Measurements from ENCODE around the gene SLC30A1. TPM values are rescaled to one million over a fixed set of nuclear protein-coding genes. Genes with fewer than 3 reads are reported as not detected.

SLC30A1 gene
- polyA plus RNA-seq, 1 donor from 2014 or later: 6.5 TPM

- no peak overlapping the region for H2AFZ ChIP-seq (ENCODE audit: low read depth, low read length)
Measured at GRCh38 chr1:211601159-211601558, 22.2 kb upstream of the SLC30A1 start.

GRCh38 chr1:211599250-211599649 lies 20.3 kb upstream of the SLC30A1 start:
- no peak overlapping the region for H2AFZ ChIP-seq (ENCODE audit: low read depth, low read length)
- H3K79me2 ChIP-seq (replicated peaks; ENCODE audit: insufficient read depth, low read length): no peaks in the 10 kb centered on the region
- H3K9ac ChIP-seq (ENCODE audit: low read length): no peak overlapping the region
- H3K36me3 ChIP-seq (ENCODE audit: insufficient read depth, low read length): no peaks in the 10 kb centered on the region
- no peaks in the 10 kb centered on the region for H3F3A ChIP-seq (ENCODE audit: insufficient read depth, low read length, poor library complexity, severe bottlenecking)
- H3K9me3 ChIP-seq (ENCODE audit: low read length): no peaks in the 10 kb centered on the region
- H3K27me3 ChIP-seq (ENCODE audit: insufficient read depth, low read depth, low read length): no peaks in the 10 kb centered on the region
- no peak overlapping the region for H3K4me2 ChIP-seq (ENCODE audit: low read length)
- no peaks in the 10 kb centered on the region for H3K9me2 ChIP-seq (ENCODE audit: insufficient read depth, low read length)
- no peak overlapping the region for H3K27ac ChIP-seq (ENCODE audit: low read length)
- no peaks in the 10 kb centered on the region for H4K20me1 ChIP-seq (ENCODE audit: insufficient read depth)
- H3K4me3 ChIP-seq (ENCODE audit: low read length): no peak overlapping the region
- TF ChIP-seq REST (IDR thresholded peaks at IDR 0.05; ENCODE audit: borderline replicate concordance) (no peak), TAF1 (IDR thresholded peaks at IDR 0.05; ENCODE audit: low read depth) (no peak), MXI1 (conservative IDR thresholded peaks at IDR 0.05; ENCODE audit: poor library complexity, severe bottlenecking) (no peak), POLR2AphosphoS5 (IDR thresholded peaks at IDR 0.05) (no peak), RAD21 (conservative IDR thresholded peaks at IDR 0.05) (no peak), EZH2 (IDR thresholded peaks at IDR 0.05; ENCODE audit: borderline replicate concordance, insufficient read depth, low read length, poor library complexity, severe bottlenecking) (no peak), EP300 (conservative IDR thresholded peaks at IDR 0.05; ENCODE audit: poor library complexity, severe bottlenecking) (no peak), SMC3 (conservative IDR thresholded peaks at IDR 0.05; ENCODE audit: poor library complexity) (no peak)

More at GRCh38 chr1:211601159-211601558, 22.2 kb upstream of the SLC30A1 start:
- no peaks in the 10 kb centered on the region for H3K9me3 ChIP-seq (ENCODE audit: low read length)
- no peak for TF ChIP-seq EZH2 (IDR thresholded peaks at IDR 0.05; ENCODE audit: borderline replicate concordance, insufficient read depth, low read length, poor library complexity, severe bottlenecking)
- no peak for TF ChIP-seq POLR2AphosphoS5 (IDR thresholded peaks at IDR 0.05)
- no peak for TF ChIP-seq TAF1 (IDR thresholded peaks at IDR 0.05; ENCODE audit: low read depth)
- TF ChIP-seq CTCF (IDR thresholded peaks at IDR 0.05; ENCODE audit: poor library complexity, severe bottlenecking): no peak
- TF ChIP-seq RAD21 (conservative IDR thresholded peaks at IDR 0.05): no peak
- TF ChIP-seq REST (IDR thresholded peaks at IDR 0.05; ENCODE audit: borderline replicate concordance): no peak
- no peak for TF ChIP-seq SMC3 (conservative IDR thresholded peaks at IDR 0.05; ENCODE audit: poor library complexity)
- no peak for TF ChIP-seq EP300 (conservative IDR thresholded peaks at IDR 0.05; ENCODE audit: poor library complexity, severe bottlenecking)
- H3K4me3 ChIP-seq (ENCODE audit: low read length): no peak overlapping the region
- H3K27ac ChIP-seq (ENCODE audit: low read length): no peak overlapping the region
- no peaks in the 10 kb centered on the region for H3K36me3 ChIP-seq (ENCODE audit: insufficient read depth, low read length)
- no peaks in the 10 kb centered on the region for H3K9me2 ChIP-seq (ENCODE audit: insufficient read depth, low read length)
- H3K9ac ChIP-seq (ENCODE audit: low read length): no peak overlapping the region
- H3K79me2 ChIP-seq (replicated peaks; ENCODE audit: insufficient read depth, low read length): no peaks in the 10 kb centered on the region
- H3K27me3 ChIP-seq (ENCODE audit: insufficient read depth, low read depth, low read length): no peaks in the 10 kb centered on the region
- no peaks in the 10 kb centered on the region for H3F3A ChIP-seq (ENCODE audit: insufficient read depth, low read length, poor library complexity, severe bottlenecking)
- no peaks in the 10 kb centered on the region for H4K20me1 ChIP-seq (ENCODE audit: insufficient read depth)
- H3K4me2 ChIP-seq (ENCODE audit: low read length): no peak overlapping the region

All from neural cell (in vitro differentiated cells).